B cell (primary cell): Measurements from ENCODE around the gene CTNNA1.

Experiments
- EZH2 ChIP-seq: IDR thresholded peaks from 2 replicates; pipeline ENCODE4 v1.6.1; 2012; ENCODE audit warnings: borderline replicate concordance, low read depth, mild to moderate bottlenecking, moderate library complexity, low read length; ENCODE audit not compliant: insufficient read depth, poor library complexity, severe bottlenecking
- TF ChIP-seq, protein P1 (sequence below): fragments of 200-600 bp; IDR thresholded peaks from one replicate; pipeline ENCODE4 v1.8.0; 2022; ENCODE audit warnings: antibody characterized with exemption, mild to moderate bottlenecking

DNA sequence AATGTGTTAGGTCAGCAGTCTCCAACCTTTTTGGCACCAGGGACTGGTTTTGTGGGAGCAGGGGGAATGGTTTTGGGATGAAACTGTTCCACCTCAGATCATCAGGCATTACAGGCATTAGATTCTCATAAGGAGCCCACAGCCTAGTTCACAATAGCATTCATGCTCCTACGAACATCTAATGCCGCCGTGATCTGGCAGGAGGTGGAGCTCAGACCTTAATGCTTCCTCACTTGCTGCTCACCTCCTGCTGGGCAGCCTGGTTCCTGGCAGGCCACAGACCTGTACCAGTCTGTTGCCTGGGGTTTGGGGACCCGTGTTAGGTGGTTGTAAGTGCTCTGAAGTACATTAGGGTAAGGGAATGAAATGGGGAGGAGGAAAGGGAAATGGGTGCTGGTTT is 9.7 kb upstream of the CTNNA1 start:
- TF ChIP-seq, protein P1, sequence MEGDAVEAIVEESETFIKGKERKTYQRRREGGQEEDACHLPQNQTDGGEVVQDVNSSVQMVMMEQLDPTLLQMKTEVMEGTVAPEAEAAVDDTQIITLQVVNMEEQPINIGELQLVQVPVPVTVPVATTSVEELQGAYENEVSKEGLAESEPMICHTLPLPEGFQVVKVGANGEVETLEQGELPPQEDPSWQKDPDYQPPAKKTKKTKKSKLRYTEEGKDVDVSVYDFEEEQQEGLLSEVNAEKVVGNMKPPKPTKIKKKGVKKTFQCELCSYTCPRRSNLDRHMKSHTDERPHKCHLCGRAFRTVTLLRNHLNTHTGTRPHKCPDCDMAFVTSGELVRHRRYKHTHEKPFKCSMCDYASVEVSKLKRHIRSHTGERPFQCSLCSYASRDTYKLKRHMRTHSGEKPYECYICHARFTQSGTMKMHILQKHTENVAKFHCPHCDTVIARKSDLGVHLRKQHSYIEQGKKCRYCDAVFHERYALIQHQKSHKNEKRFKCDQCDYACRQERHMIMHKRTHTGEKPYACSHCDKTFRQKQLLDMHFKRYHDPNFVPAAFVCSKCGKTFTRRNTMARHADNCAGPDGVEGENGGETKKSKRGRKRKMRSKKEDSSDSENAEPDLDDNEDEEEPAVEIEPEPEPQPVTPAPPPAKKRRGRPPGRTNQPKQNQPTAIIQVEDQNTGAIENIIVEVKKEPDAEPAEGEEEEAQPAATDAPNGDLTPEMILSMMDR: no peak
- no peak for TF ChIP-seq EZH2
